ENCODE data around the gene CCDC43. TPM values are rescaled to one million over a fixed set of nuclear protein-coding genes. Genes with fewer than 3 reads are reported as not detected.
"Not testable (repeated sequence)": the region's sequence is repeated elsewhere in the genome, so short reads cannot be mapped to it uniquely, and the experiment has no call there.

Gene CCDC43
- total RNA-seq, 4 donors from 2014 or later = 15.2 to 20.2 (median 15.9) TPM

- peak overlapping the region; percentile 69 to 79 (median 74) for H3K4me3 ChIP-seq
- 34% methylated on average over 4 of the region's 4 CpGs for WGBS
- intact Hi-C loops (cut with DNase I) = no loop called here
- H3K27me3 ChIP-seq = no peaks in the 10 kb centered on the region
- no peaks in the 10 kb centered on the region for H3K9me3 ChIP-seq
- peaks cover 7 to 23% (median 17%) of the 10 kb centered on the region in 4 donors for H3K4me1 ChIP-seq
- no peak for DNase-seq (ENCODE audit: extremely low spot score)
- H3K27ac ChIP-seq (replicated peaks in 1 of 4) = peak overlapping the region; percentile 74 to 83 (median 77)
- TF ChIP-seq POLR2AphosphoS5 (IDR thresholded peaks at IDR 0.05) = no peak
- TF ChIP-seq POLR2A (IDR thresholded peaks at IDR 0.05; ENCODE audit: low read depth) = no peak
- no peak for TF ChIP-seq CTCF (IDR thresholded peaks at IDR 0.05)
- no peak for TF ChIP-seq EP300 (IDR thresholded peaks at IDR 0.05)
- no peaks in the 10 kb centered on the region for H3K36me3 ChIP-seq
Measured at GRCh38 chr17:44707755-44708400, 18.3 kb upstream of the CCDC43 start.

GRCh38 chr17:44700288-44700687 lies 10.7 kb upstream of the CCDC43 start:
- H3K36me3 ChIP-seq; intact Hi-C loops (cut with DNase I); H3K27ac ChIP-seq (replicated peaks in 1 of 4); H3K27me3 ChIP-seq; DNase-seq (ENCODE audit: extremely low spot score); H3K9me3 ChIP-seq; H3K4me3 ChIP-seq; H3K4me1 ChIP-seq: not testable (repeated sequence)
- WGBS = 76% methylated on average over 10 of the region's 10 CpGs

- WGBS = 81% methylated on average over 11 of the region's 11 CpGs
- Histone ChIP-seq H3K4me1 (peaks cover 13 to 19% (median 17%) of the 10 kb centered on the region in 4 donors), H3K27me3 (no peaks in the 10 kb centered on the region), H3K9me3 (no peaks in the 10 kb centered on the region), H3K4me3 (no peak overlapping the region), H3K27ac (replicated peaks in 1 of 4) (no peak overlapping the region), H3K36me3 (no peaks in the 10 kb centered on the region)
- intact Hi-C loops (cut with DNase I) = loop anchor here (10.0 kb wide), 1 partner anchor 59 kb away; no protein-coding TSS in a partner anchor
- no peak for DNase-seq (ENCODE audit: extremely low spot score)
- TF ChIP-seq POLR2A (IDR thresholded peaks at IDR 0.05; ENCODE audit: low read depth) = no peak
- no peak for TF ChIP-seq POLR2AphosphoS5 (IDR thresholded peaks at IDR 0.05)
Measured at GRCh38 chr17:44693609-44694008, 4.0 kb upstream of the CCDC43 start.

GRCh38 chr17:44690746-44691306 lies 1.2 kb upstream of the CCDC43 start:
- not testable (repeated sequence) for H3K27me3 ChIP-seq; H3K9me3 ChIP-seq; DNase-seq (ENCODE audit: extremely low spot score)
- WGBS = 86% methylated on average over 21 of the region's 21 CpGs
- intact Hi-C loops (cut with DNase I) = loop anchor here (10.0 kb wide), 1 partner anchor 56 kb away; no protein-coding TSS in a partner anchor
- peak overlapping the region in 1 of 4 donors; percentile 75 for H3K4me3 ChIP-seq
- H3K36me3 ChIP-seq = peaks cover 0 to 17% (median 2%) of the 10 kb centered on the region in 4 donors
- H3K4me1 ChIP-seq = peaks cover 16 to 35% (median 27%) of the 10 kb centered on the region in 4 donors
- peak overlapping the region; percentile 80 to 88 (median 87) for H3K27ac ChIP-seq (replicated peaks in 1 of 4)

- no peaks in the 10 kb centered on the region for H3K9me3 ChIP-seq
- H3K27ac ChIP-seq (replicated peaks in 1 of 4) = peak overlapping the region; percentile 80 to 88 (median 87)
- DNase-seq (ENCODE audit: extremely low spot score) = no peak
- no peak for TF ChIP-seq POLR2A (IDR thresholded peaks at IDR 0.05; ENCODE audit: low read depth)
- H3K4me1 ChIP-seq = peaks cover 16 to 40% (median 27%) of the 10 kb centered on the region in 4 donors
- peaks cover 5 to 35% (median 9%) of the 10 kb centered on the region in 4 donors for H3K36me3 ChIP-seq
- intact Hi-C loops (cut with DNase I) = no loop called here
- 5% methylated on average over 12 of the region's 13 CpGs for WGBS
- no peaks in the 10 kb centered on the region for H3K27me3 ChIP-seq
- H3K4me3 ChIP-seq = peak overlapping the region; percentile 74 to 91 (median 78)
Measured at GRCh38 chr17:44688675-44689476, 700 bp downstream of the CCDC43 start.

GRCh38 chr17:44688200-44688599 lies 1.4 kb downstream of the CCDC43 start:
- peaks cover 11 to 42% (median 16%) of the 10 kb centered on the region in 4 donors for H3K36me3 ChIP-seq
- 83% methylated on average over 2 of the region's 2 CpGs for WGBS
- H3K27ac ChIP-seq (replicated peaks in 1 of 4) = peak overlapping the region in 3 of 4 donors; percentile 80 to 88 (median 86)
- DNase-seq (ENCODE audit: extremely low spot score) = no peak
- no peaks in the 10 kb centered on the region for H3K9me3 ChIP-seq
- TF ChIP-seq CTCF (IDR thresholded peaks at IDR 0.05) (no peak), EP300 (IDR thresholded peaks at IDR 0.05) (no peak), POLR2A (IDR thresholded peaks at IDR 0.05; ENCODE audit: low read depth) (no peak), POLR2AphosphoS5 (IDR thresholded peaks at IDR 0.05) (no peak)
- H3K4me1 ChIP-seq = peaks cover 16 to 40% (median 27%) of the 10 kb centered on the region in 4 donors
- H3K27me3 ChIP-seq = no peaks in the 10 kb centered on the region
- H3K4me3 ChIP-seq = no peak overlapping the region
- intact Hi-C loops (cut with DNase I) = no loop called here

All from esophagus muscularis mucosa (tissue), 4 donors.